ENCODE data around the gene NCOA3.
"Not testable (repeated sequence)": the region's sequence is repeated elsewhere in the genome, so short reads cannot be mapped to it uniquely, and the experiment has no call there.

Gene NCOA3

GRCh38 chr20:47500554-47500953 is 1.1 kb upstream of the NCOA3 start:
- DNase-seq (ENCODE audit: low spot score): no peak

GRCh38 chr20:47501116-47501481 is 588 bp upstream of the NCOA3 start:
- DNase-seq (ENCODE audit: low spot score): no peak

DNA sequence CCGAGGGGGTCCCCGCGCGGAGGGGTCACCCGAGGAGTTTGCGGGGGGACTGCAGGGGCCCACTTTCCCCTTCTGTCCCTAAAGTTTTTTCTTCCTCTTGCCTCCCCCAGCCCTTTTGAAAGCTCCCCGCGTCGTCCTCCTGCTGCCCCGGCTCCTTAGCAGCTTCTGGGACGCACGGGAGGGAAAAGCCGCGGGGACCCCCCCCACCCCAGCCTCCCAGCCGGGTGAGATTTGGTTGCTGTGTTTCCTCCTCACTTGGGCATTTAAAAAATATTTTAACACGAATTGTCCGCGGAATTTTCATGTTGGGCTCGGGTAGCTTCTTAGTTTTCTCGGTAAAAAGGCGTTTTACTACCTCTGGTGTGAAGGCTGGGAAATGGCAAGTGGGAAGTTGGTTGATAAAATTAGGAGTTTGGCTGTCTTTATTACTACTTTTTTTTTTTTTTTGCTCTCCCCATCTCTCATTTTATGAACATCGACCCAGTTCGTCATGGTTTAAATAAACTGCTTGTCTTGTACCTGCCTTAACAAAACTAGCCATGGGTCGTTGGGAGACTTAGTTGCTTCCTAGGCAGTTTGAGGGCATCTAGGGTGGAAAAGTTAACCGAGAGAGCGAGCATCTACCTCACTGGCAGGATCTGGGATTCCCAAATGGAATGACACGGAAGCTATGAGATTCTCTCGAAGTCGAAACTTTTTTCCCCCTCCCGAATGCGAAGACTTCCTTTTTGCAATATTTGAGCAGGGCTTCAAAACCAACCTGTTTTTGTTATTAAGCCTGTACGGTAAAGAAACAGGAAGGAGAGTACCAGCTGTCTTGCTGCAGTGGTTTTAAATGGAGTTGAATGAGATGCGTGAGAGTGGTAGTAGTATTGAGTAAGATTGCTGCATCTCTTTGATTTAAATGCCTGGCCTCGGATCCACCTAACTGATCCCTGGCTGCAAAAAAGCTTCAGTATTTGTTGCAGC is 868 bp downstream of the NCOA3 start:
- DNase-seq (ENCODE audit: low spot score): peak; percentile 62

- DNase-seq (ENCODE audit: low spot score): no peak
These were observed 2.0 kb downstream of the NCOA3 start for GRCh38 chr20:47503685-47504084.

- DNase-seq (ENCODE audit: low spot score): no peak
These were observed 4.6 kb downstream of the NCOA3 start for GRCh38 chr20:47506335-47506734.

- no peak for DNase-seq (ENCODE audit: low spot score)
These were observed 5.2 kb downstream of the NCOA3 start for GRCh38 chr20:47506850-47507249.

GRCh38 chr20:47507275-47507981 is 5.7 kb downstream of the NCOA3 start:
- not testable (repeated sequence) for DNase-seq (ENCODE audit: low spot score)

- no peak for DNase-seq (ENCODE audit: low spot score)
These were observed 6.6 kb downstream of the NCOA3 start for GRCh38 chr20:47508278-47508677.

DNA sequence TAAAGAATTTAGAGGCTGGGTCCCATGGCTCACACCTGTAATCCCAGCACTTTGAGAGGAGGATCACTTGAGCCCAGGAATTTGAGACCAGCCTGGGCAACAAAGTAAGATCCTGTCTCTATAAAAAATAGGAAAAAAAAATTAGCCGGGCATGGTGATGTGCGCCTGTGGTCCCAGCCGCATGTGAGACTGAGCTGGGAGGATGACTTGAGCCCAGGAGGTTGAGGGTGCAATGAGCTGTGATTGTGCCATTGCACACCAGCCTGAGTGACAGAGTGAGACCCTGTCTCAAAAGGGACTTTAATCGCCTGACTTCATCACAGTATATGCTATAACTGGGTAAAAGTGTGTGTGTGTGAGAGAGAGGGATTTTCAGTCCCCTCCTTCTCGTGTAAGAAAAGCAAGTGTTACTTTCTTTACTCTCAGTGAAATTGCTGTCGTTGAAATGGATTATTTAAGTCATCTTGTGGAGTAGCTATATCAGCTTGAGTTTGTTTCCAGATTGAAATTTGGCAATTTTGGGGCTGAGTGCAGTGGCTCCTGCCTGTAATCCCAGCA is 7.5 kb downstream of the NCOA3 start:
- no peak for DNase-seq (ENCODE audit: low spot score)

GRCh38 chr20:47509685-47510084 is 8.0 kb downstream of the NCOA3 start:
- no peak for DNase-seq (ENCODE audit: low spot score)

- DNase-seq (ENCODE audit: low spot score): no peak
These were observed 14.2 kb downstream of the NCOA3 start for GRCh38 chr20:47515843-47516242.

- DNase-seq (ENCODE audit: low spot score): no peak
These were observed 19.5 kb downstream of the NCOA3 start for GRCh38 chr20:47521059-47521808.

DNA sequence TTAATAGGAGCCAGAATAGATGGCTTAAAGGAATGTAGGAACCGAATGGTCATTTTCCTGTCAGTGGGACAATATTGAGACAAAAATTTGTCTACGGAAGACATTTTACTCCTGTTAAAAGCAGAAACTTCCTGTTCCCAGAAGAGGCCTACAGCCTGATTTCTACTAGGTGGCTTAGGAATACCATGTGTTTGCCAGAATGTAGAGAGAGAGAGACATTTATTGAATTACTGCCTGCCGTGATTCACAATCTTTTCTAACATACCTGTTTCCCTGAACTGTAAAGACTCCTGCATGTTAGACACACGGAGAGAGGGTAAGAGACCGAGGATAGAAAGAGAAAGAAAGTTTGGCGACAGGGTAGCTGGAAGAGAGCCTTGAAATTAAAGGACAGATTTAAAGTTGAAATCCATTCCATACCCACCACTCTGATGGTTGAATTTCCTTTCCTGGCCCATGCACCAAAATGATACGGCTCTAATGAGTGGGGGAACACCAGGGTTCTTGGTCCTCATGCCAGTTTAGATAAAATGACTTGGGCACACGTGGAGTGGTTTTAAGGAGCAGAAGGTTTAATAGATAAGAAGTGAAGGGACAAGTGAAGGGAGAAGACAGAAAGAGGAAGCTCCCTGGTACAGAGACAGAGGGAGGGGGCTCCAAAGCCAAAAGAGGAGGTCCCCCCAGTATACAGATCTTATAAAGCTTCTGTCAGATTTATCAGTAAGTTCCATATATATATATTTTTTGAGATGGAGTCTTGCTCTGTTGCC is 22.5 kb downstream of the NCOA3 start:
- no peak for DNase-seq (ENCODE audit: low spot score)

- no peak for DNase-seq (ENCODE audit: low spot score)
These were observed 25.5 kb downstream of the NCOA3 start for GRCh38 chr20:47527004-47527800.

DNA sequence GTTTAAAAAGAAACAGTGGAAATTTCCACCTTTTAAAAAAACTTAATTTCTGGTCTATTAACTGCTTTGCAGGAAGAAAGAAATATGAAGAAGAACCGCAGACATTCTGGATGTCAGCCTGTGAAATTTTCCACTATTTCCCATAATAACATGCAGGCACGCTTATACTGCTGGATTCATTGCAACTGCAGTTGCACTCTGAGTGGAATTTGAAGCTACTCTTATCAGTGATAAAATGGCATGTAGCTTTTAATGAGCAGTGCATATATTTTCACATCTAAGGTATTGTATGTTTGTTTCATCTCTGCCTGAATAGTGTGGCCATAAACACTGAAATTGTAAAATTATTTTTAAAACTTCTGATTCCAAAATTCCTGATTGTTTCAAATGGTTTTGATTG is 28.2 kb downstream of the NCOA3 start:
- no peak for DNase-seq (ENCODE audit: low spot score)

DNA sequence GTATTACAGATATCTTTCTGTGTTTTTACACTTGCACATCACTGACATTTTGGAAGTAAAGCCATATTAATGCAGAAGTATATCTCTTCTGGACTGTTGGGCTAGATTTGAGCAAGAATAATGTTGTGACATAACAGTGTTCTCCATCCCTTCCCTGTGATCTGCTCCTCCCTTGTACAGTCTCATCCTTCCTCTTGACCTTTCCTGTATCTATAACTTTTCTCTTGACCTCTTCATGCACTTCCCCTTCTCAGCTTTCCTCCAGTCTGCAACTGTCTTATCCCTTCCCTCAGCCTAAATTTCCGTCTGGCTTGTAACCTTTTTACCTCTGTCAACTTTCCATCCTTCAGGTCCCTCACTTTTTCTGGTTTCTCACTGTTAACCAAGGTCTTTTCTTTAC is 29.8 kb downstream of the NCOA3 start:
- DNase-seq (ENCODE audit: low spot score): no peak

DNA sequence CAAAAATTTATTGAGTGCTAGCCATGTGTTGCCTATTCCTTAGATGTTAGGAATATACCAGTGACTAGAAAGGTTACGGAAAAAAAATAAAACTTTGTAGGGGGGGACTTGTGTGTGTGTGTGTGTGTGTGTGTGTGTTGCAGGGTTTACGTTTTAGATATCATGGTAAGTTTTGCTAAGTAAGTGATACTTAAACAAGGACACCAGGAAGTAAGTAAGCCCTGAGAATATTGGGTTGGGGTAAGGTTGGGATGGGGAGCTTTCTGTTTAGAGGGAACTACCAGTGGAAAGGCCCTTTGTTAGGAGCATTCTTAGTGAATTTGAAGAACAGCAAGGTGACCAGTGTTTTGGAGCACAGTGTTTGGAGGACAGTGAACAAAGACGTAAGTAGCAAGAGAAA is 30.3 kb downstream of the NCOA3 start:
- no peak for DNase-seq (ENCODE audit: low spot score)

DNA sequence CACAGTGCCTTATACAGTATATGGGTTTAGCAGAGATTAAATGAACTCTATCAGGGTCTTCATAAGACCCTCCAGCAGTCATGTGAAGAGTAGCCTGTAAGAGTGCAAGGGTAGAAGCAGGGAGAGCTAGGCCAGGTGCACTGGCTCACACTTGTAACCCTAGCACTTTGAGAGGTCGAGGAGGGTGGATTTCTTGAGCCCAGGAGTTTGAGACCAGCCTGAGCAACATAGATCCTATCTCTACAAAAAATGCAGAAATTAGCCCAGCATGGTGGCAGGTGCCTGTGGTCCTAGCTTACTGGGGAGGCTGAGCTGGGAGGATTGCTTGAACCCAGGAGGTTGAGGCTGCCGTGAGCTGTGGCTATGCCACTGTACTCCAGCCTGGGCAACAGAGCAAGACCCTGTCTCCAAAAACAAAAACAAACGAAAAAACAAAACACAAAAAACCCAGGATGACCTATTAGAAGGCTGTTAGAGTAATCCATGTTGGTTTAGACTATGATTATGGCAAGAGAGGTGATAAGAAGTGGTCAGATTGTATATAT is 31.9 kb downstream of the NCOA3 start:
- DNase-seq (ENCODE audit: low spot score): no peak

- DNase-seq (ENCODE audit: low spot score): no peak
These were observed 32.7 kb downstream of the NCOA3 start for GRCh38 chr20:47534405-47534804.

GRCh38 chr20:47535088-47535487 is 33.4 kb downstream of the NCOA3 start:
- DNase-seq (ENCODE audit: low spot score): no peak

Data from pons (tissue), 1 donor.